Activated CD4-positive, alpha-beta T cell treated with anti-CD3 and anti-CD28 coated beads for 36 hours (primary cell): ENCODE results near the gene PPP3R1. TPM values are rescaled to one million over a fixed set of nuclear protein-coding genes. Genes with fewer than 3 reads are reported as not detected.

Source experiments
- ATAC-seq: fragments of 200-7000 bp; cut with Tn5 transposase; one replicate; pipeline ENCODE4 v1.10.0; 2021; ENCODE audit warnings: mild to moderate bottlenecking, moderate library complexity
- CTCF ChIA-PET: fragments of 350-600 bp; sonication (Branson Sonifier 250); formaldehyde crosslinking; loops from one replicate; lab custom pipeline; 2021; ENCODE audit warnings: antibody characterized with exemption; lab: Charles Lee
- POLR2A ChIA-PET: fragments of 350-600 bp; sonication (Branson Sonifier 250); formaldehyde crosslinking; loops from one replicate; lab custom pipeline; 2021; ENCODE audit warnings: antibody characterized with exemption, inconsistent platforms; lab: Charles Lee
- DNase-seq: peaks from one replicate; pipeline ENCODE4 v3.0.0-alpha.2; 2020
- H3K27ac Mint-ChIP-seq: one replicate; pipeline ENCODE4 v1.8.0; 2021; ENCODE audit warnings: mixed read lengths
- H3K27me3 Mint-ChIP-seq: one replicate; pipeline ENCODE4 v1.8.0; 2021; ENCODE audit warnings: mixed read lengths
- H3K36me3 Mint-ChIP-seq: one replicate; pipeline ENCODE4 v1.8.0; 2021; ENCODE audit warnings: low read depth, mixed read lengths
- H3K4me1 Mint-ChIP-seq: one replicate; pipeline ENCODE4 v1.8.0; 2021; ENCODE audit warnings: mixed read lengths
- H3K4me3 Mint-ChIP-seq: one replicate; pipeline ENCODE4 v1.8.0; 2021; ENCODE audit warnings: mild to moderate bottlenecking, moderate library complexity, mixed read lengths
- H3K9me3 Mint-ChIP-seq: one replicate; pipeline ENCODE4 v1.8.0; 2021; ENCODE audit warnings: low read depth, mixed read lengths
- intact Hi-C, 2 experiments: fragments of 100-400 bp; cut with DNase I in 1 of 2; cut with micrococcal nuclease in 1 of 2; formaldehyde crosslinking; loops; one replicate each; pipeline versions ENCODE4 v1.14.2 to v1.15.1; 2022 to 2024; cut with DNase I, micrococcal nuclease
- total RNA-seq, 2 experiments: library from RNA; stranded (reverse); gene quantifications; one replicate each; pipeline ENCODE4 v1.2.3, GENCODE V29; 2021

The PPP3R1 gene
- total RNA-seq, 2 experiments from 2014 or later, result 75.1 to 82.4 TPM

DNA sequence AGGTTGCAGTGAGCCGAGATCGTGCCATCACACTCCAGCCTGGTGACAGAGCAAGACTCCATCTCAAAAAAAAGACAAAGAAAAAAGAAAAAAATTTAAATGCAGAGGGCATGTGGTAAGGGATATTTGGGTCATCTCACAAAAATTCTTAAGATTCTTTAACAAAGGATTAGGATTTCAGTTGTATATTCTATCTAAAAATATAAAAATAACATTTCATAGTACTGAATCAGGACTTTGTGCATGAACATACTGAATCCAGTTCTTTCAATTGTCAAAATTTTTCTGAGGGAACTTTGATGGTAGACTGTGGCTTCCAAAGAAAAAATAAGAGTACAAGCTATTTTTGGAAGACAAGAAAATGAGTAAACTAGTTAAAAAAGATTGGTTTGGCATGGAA, 6.5 kb upstream of the PPP3R1 start:
- Mint-ChIP-seq H3K36me3 (no peaks in the 10 kb centered on the region), H3K4me1 (peaks cover 23% of the 10 kb centered on the region), H3K27me3 (no peaks in the 10 kb centered on the region), H3K27ac (no peak overlapping the region), H3K4me3 (no peak overlapping the region), H3K9me3 (no peaks in the 10 kb centered on the region)
- DNase-seq, result no peak
- ChIA-PET POLR2A (no interaction called here), CTCF (interaction anchor here (0.8 kb wide), 1 partner anchor 15 kb away, joined by 3 read pairs; no protein-coding TSS in a partner anchor)
- no peak for ATAC-seq
- intact Hi-C loops, result loop anchor here in 1 of 2 experiments (10.0 kb wide), 1 partner anchor 194 kb away; the partner anchor contains the start of gene C1D

DNA sequence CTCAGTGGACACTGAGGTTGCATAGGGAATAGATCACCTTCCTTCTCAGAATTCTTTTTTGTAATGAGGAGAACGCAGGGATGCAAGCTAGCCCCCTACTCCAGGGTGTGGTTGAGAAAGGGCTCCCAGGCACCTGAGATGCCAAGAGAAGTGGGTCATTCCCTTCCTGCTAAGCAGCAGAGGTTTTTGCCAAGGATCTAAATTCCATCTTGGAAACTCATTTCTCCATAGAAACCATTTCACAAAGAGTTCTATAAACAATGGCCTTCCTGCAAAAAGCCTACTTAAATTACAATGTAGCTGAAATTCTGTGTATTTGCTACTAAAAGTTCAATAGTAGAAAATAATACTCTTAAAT, 3.7 kb upstream of the PPP3R1 start:
- Mint-ChIP-seq H3K9me3 (no peaks in the 10 kb centered on the region), H3K4me3 (no peak overlapping the region), H3K4me1 (peaks cover 28% of the 10 kb centered on the region), H3K27me3 (no peaks in the 10 kb centered on the region), H3K27ac (no peak overlapping the region), H3K36me3 (peaks cover 5% of the 10 kb centered on the region)
- ChIA-PET POLR2A (no interaction called here), CTCF (interaction anchor here (1.1 kb wide), 1 partner anchor 52 kb away, joined by 3 read pairs; no protein-coding TSS in a partner anchor)
- DNase-seq (no peak), ATAC-seq (no peak)
- intact Hi-C loops, result loop anchor here in 1 of 2 experiments (10.0 kb wide), 1 partner anchor 191 kb away; the partner anchor contains the start of gene C1D

GRCh38 chr2:68253219-68254068, 1.1 kb upstream of the PPP3R1 start:
- H3K4me3 Mint-ChIP-seq, result peak overlapping the region; percentile 98
- H3K9me3 Mint-ChIP-seq, result no peaks in the 10 kb centered on the region
- ATAC-seq, result no peak
- POLR2A ChIA-PET, result interaction anchor here (0.6 to 1.6 kb wide), 3 partner anchors 25 to 85 kb away, joined by 3 to 5 read pairs (median 3); no protein-coding TSS in a partner anchor
- peaks cover 24% of the 10 kb centered on the region for H3K36me3 Mint-ChIP-seq
- peaks cover 38% of the 10 kb centered on the region for H3K4me1 Mint-ChIP-seq
- peak; percentile 51 for DNase-seq
- intact Hi-C loops, result loop anchor here (1.0 to 10.0 kb wide), 10 partner anchors 61 to 1994 kb away; partner anchors contain the start of genes C1D (in 1 of the 2), ETAA1 (in 1 of the 2), PCBP1 (in 1 of the 2) and PNO1 (in 1 of the 2)
- H3K27ac Mint-ChIP-seq, result peak overlapping the region; percentile 95
- CTCF ChIA-PET, result interaction anchor here (0.8 to 2.1 kb wide), 8 partner anchors 26 to 188 kb away, joined by 3 to 10 read pairs (median 3); no protein-coding TSS in a partner anchor
- H3K27me3 Mint-ChIP-seq, result no peaks in the 10 kb centered on the region

DNA sequence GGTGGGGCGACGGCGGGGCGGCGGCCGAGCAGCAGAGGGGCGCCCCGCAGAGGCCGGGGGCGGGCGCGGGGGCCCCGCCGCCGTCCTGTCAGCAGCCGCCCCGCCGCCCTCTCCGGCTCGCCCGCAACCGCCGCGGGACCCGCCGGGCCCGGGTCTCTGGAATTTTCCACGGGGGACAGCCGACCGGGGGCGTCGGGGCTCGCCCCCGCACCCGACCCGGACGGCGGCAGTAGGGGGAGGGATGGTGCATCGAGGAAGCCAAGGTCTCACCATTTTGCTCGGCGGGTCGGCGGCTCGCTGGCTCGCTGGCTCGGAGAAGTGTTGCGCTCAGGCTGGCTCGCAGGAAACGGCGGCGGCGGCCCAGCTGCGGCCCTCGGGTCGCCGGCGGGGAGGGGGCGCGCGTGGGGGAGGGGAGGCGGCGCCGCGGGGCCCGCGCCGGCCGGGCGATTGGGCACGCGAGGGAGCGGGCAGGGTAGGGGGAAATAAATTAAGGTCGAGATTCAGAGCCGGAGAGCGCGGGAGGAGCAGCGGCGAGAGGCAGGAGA, 405 bp downstream of the PPP3R1 start:
- Mint-ChIP-seq H3K4me3 (peak overlapping the region; percentile 98), H3K27me3 (no peaks in the 10 kb centered on the region), H3K36me3 (peaks cover 24% of the 10 kb centered on the region), H3K27ac (peak overlapping the region; percentile 93), H3K9me3 (no peaks in the 10 kb centered on the region), H3K4me1 (peaks cover 37% of the 10 kb centered on the region)
- ATAC-seq, result peak; percentile 1
- ChIA-PET CTCF (interaction anchor here (0.5 to 2.2 kb wide), 4 partner anchors 28 to 190 kb away, joined by 3 to 6 read pairs (median 3); no protein-coding TSS in a partner anchor), POLR2A (interaction anchor here (0.6 to 1.6 kb wide), 4 partner anchors 27 to 189 kb away, joined by 3 to 13 read pairs (median 4); partner anchors contain the start of genes C1D and PNO1)
- peak; percentile 68 for DNase-seq
- intact Hi-C loops, result loop anchor here (1.0 to 10.0 kb wide), 16 partner anchors 15 to 1995 kb away; partner anchors contain the start of genes APLF (in 2 of the 2), C1D (in 2 of the 2), FBXO48 (in 2 of the 2) and ETAA1 (in 1 of the 2)

- POLR2A ChIA-PET, result no interaction called here
- H3K27ac Mint-ChIP-seq, result peak overlapping the region; percentile 97
- H3K36me3 Mint-ChIP-seq, result peaks cover 24% of the 10 kb centered on the region
- intact Hi-C loops, result loop anchor here (1.0 to 10.0 kb wide), 10 partner anchors 15 to 1996 kb away; partner anchors contain the start of genes APLF (in 1 of the 2), C1D (in 1 of the 2), ETAA1 (in 1 of the 2) and FBXO48 (in 1 of the 2)
- ATAC-seq, result peak; percentile 71
- peaks cover 35% of the 10 kb centered on the region for H3K4me1 Mint-ChIP-seq
- H3K4me3 Mint-ChIP-seq, result peak overlapping the region; percentile 98
- CTCF ChIA-PET, result interaction anchor here (0.6 to 2.2 kb wide), 10 partner anchors 28 to 460 kb away, joined by 3 to 6 read pairs (median 4); no protein-coding TSS in a partner anchor
- H3K27me3 Mint-ChIP-seq, result no peaks in the 10 kb centered on the region
- DNase-seq, result peak; percentile 87
- H3K9me3 Mint-ChIP-seq, result no peaks in the 10 kb centered on the region
Observed at GRCh38 chr2:68251187-68251854, 1.0 kb downstream of the PPP3R1 start.

DNA sequence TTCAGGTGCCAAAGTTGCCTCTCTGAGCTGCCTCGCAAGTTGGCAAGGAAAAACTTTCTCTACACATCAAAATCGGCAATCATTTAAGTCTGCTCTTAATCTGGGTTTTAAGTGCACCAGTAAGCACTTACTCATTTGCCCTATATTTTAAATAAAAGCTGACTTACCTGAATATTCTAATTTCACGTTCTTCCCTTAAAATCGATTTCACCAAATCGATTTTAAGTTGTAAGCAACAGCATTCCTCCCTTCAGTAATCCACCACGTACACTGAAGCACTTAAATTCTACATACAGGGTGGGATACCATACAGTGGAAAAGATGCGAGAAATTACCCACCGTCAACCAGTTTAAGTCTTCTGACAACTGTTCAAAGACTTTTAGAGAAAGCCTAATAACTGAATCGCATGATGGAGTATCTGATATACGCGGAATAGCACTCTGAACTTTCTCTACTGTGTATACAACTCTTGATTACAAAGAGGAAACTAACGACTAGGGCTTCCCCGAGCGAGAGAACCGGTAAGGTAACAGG, 1.6 kb downstream of the PPP3R1 start:
- ChIA-PET CTCF (interaction anchor here (0.7 to 2.2 kb wide), 16 partner anchors 13 to 461 kb away, joined by 3 to 13 read pairs (median 4); no protein-coding TSS in a partner anchor), POLR2A (interaction anchor here (0.6 to 1.1 kb wide), 3 partner anchors 22 to 617 kb away, joined by 4 read pairs; partner anchors contain the start of gene PNO1)
- H3K9me3 Mint-ChIP-seq, result no peaks in the 10 kb centered on the region
- intact Hi-C loops, result loop anchor here (1.0 to 10.0 kb wide), 10 partner anchors 14 to 1997 kb away; partner anchors contain the start of genes APLF (in 1 of the 2), C1D (in 1 of the 2), ETAA1 (in 1 of the 2) and FBXO48 (in 1 of the 2)
- peak overlapping the region; percentile 97 for H3K27ac Mint-ChIP-seq
- peak overlapping the region; percentile 98 for H3K4me3 Mint-ChIP-seq
- DNase-seq (no peak), ATAC-seq (no peak)
- peaks cover 31% of the 10 kb centered on the region for H3K4me1 Mint-ChIP-seq
- peaks cover 24% of the 10 kb centered on the region for H3K36me3 Mint-ChIP-seq
- H3K27me3 Mint-ChIP-seq, result no peaks in the 10 kb centered on the region

- H3K9me3 Mint-ChIP-seq, result no peaks in the 10 kb centered on the region
- H3K27ac Mint-ChIP-seq, result peak overlapping the region; percentile 97
- ChIA-PET CTCF (interaction anchor here (0.8 to 2.2 kb wide), 13 partner anchors 13 to 128 kb away, joined by 3 to 13 read pairs (median 4); no protein-coding TSS in a partner anchor), POLR2A (interaction anchor here (0.6 to 1.1 kb wide), 4 partner anchors 22 to 618 kb away, joined by 3 to 4 read pairs (median 4); partner anchors contain the start of gene PNO1)
- H3K27me3 Mint-ChIP-seq, result no peaks in the 10 kb centered on the region
- intact Hi-C loops, result loop anchor here (2.0 to 10.0 kb wide), 9 partner anchors 13 to 1997 kb away; partner anchors contain the start of genes C1D (in 1 of the 2), ETAA1 (in 1 of the 2), PCBP1 (in 1 of the 2) and TIA1 (in 1 of the 2)
- peaks cover 24% of the 10 kb centered on the region for H3K36me3 Mint-ChIP-seq
- ATAC-seq (no peak), DNase-seq (no peak)
- peaks cover 27% of the 10 kb centered on the region for H3K4me1 Mint-ChIP-seq
- H3K4me3 Mint-ChIP-seq, result peak overlapping the region; percentile 98
Observed at GRCh38 chr2:68250196-68250595, 2.1 kb downstream of the PPP3R1 start.

DNA sequence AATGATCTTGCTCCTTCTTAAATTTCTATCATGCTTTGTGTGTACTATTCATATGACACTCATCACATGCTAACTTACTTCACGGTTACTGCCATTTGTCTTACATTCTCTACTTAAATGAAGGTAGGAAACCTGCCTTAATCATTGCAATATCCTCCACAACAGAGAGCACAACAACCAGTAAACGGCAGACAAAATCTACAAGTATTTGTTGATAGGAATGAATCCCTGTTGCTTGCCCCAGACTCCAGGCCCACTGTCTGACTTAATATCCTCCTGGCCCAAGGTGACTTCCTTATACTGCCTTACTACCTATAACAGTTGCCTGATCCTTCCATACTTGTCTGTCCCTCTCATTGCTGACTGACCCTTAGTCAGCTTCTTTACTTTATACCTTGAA, 3.5 kb downstream of the PPP3R1 start:
- H3K27ac Mint-ChIP-seq, result no peak overlapping the region

GRCh38 chr2:68248361-68248760, 4.0 kb downstream of the PPP3R1 start:
- intact Hi-C loops, result loop anchor here in 1 of 2 experiments (1.0 kb wide), 1 partner anchor 8 kb away; no protein-coding TSS in a partner anchor
- no peaks in the 10 kb centered on the region for H3K27me3 Mint-ChIP-seq
- DNase-seq, result no peak
- POLR2A ChIA-PET, result no interaction called here
- no peak overlapping the region for H3K27ac Mint-ChIP-seq
- H3K36me3 Mint-ChIP-seq, result peaks cover 24% of the 10 kb centered on the region
- no peak overlapping the region for H3K4me3 Mint-ChIP-seq
- CTCF ChIA-PET, result interaction anchor here (0.6 to 0.8 kb wide), 2 partner anchors 217 to 827 kb away, joined by 3 read pairs; no protein-coding TSS in a partner anchor
- H3K9me3 Mint-ChIP-seq, result no peaks in the 10 kb centered on the region
- no peak for ATAC-seq
- H3K4me1 Mint-ChIP-seq, result peaks cover 10% of the 10 kb centered on the region

More for the DNA sequence above, 3.5 kb downstream of the PPP3R1 start:
- Mint-ChIP-seq H3K27me3 (no peaks in the 10 kb centered on the region), H3K9me3 (no peaks in the 10 kb centered on the region), H3K4me3 (no peak overlapping the region), H3K36me3 (peaks cover 24% of the 10 kb centered on the region), H3K4me1 (peaks cover 15% of the 10 kb centered on the region)
- ATAC-seq (no peak), DNase-seq (no peak)
- ChIA-PET CTCF (interaction anchor here (0.6 to 0.8 kb wide), 2 partner anchors 217 to 827 kb away, joined by 3 read pairs; no protein-coding TSS in a partner anchor), POLR2A (no interaction called here)
- intact Hi-C loops, result loop anchor here in 1 of 2 experiments (1.0 kb wide), 1 partner anchor 9 kb away; no protein-coding TSS in a partner anchor
